BE2C (cell line): ENCODE results near the gene FOXE3.

Experiments
- DNase-seq: peaks from one replicate; pipeline ENCODE4 v3.0.0-alpha.2; 2020
- H3K27me3 ChIP-seq: fragments of 250-450 bp; sonication (Bioruptor Pico); 2 replicates; pipeline ENCODE4 v1.5.1; 2020; ENCODE audit warnings: mild to moderate bottlenecking
- H3K36me3 ChIP-seq: fragments of 250-450 bp; sonication (Bioruptor Pico); 2 replicates; pipeline ENCODE4 v1.5.1; 2020; ENCODE audit warnings: mild to moderate bottlenecking
- H3K4me1 ChIP-seq: fragments of 250-450 bp; sonication (Bioruptor Pico); 2 replicates; pipeline ENCODE4 v1.5.1; 2020
- H3K4me3 ChIP-seq: 2 replicates; pipeline ENCODE4 v1.5.1; 2011; ENCODE audit warnings: low read depth, low read length
- H3K9me3 ChIP-seq: fragments of 250-450 bp; sonication (Bioruptor Pico); 2 replicates; pipeline ENCODE4 v1.5.1; 2020
- CTCF ChIP-seq: IDR thresholded peaks from 2 replicates; pipeline ENCODE4 v1.5.1; 2012; ENCODE audit warnings: mild to moderate bottlenecking, low read depth, low read length

Gene FOXE3

GRCh38 chr1:47437447-47438164 is 21.5 kb downstream of the FOXE3 start, which contains the start of gene FOXD2:
Gene FOXD2 (plus strand): TSS chr1:47438044. CDS start chr1:47438136, 92 bp downstream.
- H3K4me3 ChIP-seq, result peak within 1 kb of the TSS; percentile 51
- TF ChIP-seq CTCF, result peak; percentile 52
- no peaks in the 10 kb centered on the region for H3K36me3 ChIP-seq
- DNase-seq, result peak; percentile 78
- no peaks in the 10 kb centered on the region for H3K9me3 ChIP-seq
- no peaks in the 10 kb centered on the region for H3K4me1 ChIP-seq
- H3K27me3 ChIP-seq, result peaks cover 93% of the 10 kb centered on the region

- DNase-seq, result no peak
- Histone ChIP-seq H3K27me3 (peaks cover 93% of the 10 kb centered on the region), H3K4me1 (no peaks in the 10 kb centered on the region), H3K36me3 (no peaks in the 10 kb centered on the region), H3K4me3 (no peak overlapping the region), H3K9me3 (no peaks in the 10 kb centered on the region)
- no peak for TF ChIP-seq CTCF
Measured at GRCh38 chr1:47438165-47439016, 22.3 kb downstream of the FOXE3 start.

GRCh38 chr1:47439017-47439818 is 23.1 kb downstream of the FOXE3 start:
- Histone ChIP-seq H3K36me3 (no peaks in the 10 kb centered on the region), H3K27me3 (peaks cover 93% of the 10 kb centered on the region), H3K9me3 (no peaks in the 10 kb centered on the region), H3K4me3 (no peak overlapping the region), H3K4me1 (no peaks in the 10 kb centered on the region)
- no peak for DNase-seq
- no peak for TF ChIP-seq CTCF

GRCh38 chr1:47439819-47440598 is 23.9 kb downstream of the FOXE3 start:
- DNase-seq, result no peak
- peaks cover 93% of the 10 kb centered on the region for H3K27me3 ChIP-seq
- H3K4me1 ChIP-seq, result no peaks in the 10 kb centered on the region
- no peak overlapping the region for H3K4me3 ChIP-seq
- no peaks in the 10 kb centered on the region for H3K36me3 ChIP-seq
- no peaks in the 10 kb centered on the region for H3K9me3 ChIP-seq
- TF ChIP-seq CTCF, result no peak

- Histone ChIP-seq H3K36me3 (no peaks in the 10 kb centered on the region), H3K27me3 (peaks cover 93% of the 10 kb centered on the region), H3K9me3 (no peaks in the 10 kb centered on the region), H3K4me3 (no peak overlapping the region), H3K4me1 (no peaks in the 10 kb centered on the region)
- no peak for DNase-seq
- no peak for TF ChIP-seq CTCF
Measured at GRCh38 chr1:47440599-47441081, 24.6 kb downstream of the FOXE3 start.
